HPDE6-E6E7 (cell line): Measurements from ENCODE around the gene RPAP2.
"Not testable (repeated sequence)": the region's sequence is repeated elsewhere in the genome, so short reads cannot be mapped to it uniquely, and the experiment has no call there.

Source experiments
- DNase-seq: peaks from one replicate; pipeline ENCODE4 v3.0.0; 2011; ENCODE audit warnings: missing footprints; ENCODE audit errors: extremely low spot score

Gene RPAP2

DNA sequence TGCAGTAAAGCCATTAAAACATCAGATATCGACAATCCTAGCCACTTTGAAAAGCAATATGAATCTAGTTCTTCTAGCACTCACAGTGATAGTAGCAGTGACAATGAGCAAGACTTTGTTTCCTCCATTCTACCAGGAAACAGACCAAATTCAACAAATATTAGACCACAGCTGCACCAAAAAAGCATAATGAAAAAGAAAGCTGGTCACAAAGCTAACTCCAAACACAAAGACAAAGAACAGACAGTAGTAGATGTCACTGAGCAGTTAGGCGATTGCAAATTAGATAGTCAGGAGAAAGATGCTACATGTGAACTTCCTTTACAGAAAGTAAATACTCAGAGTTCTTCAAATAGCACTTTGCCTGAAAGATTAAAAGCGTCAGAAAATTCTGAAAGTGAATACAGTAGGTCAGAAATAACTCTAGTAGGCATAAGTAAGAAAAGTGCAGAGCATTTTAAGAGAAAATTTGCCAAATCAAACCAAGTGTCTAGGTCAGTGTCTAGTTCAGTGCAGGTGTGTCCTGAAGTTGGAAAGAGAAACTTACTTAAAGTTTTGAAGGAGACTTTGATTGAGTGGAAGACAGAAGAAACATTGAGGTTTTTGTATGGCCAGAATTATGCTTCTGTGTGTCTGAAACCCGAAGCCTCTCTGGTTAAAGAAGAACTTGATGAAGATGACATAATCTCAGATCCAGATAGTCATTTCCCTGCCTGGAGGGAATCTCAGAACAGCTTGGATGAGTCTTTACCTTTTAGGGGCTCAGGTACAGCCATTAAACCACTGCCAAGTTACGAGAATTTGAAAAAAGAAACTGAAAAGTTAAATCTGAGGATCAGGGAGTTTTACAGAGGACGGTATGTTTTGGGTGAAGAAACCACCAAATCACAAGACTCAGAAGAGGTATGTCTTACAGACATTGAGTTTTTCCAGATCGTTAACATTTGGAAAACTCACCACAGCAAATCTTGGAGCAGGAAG is 24.9 kb downstream of the RPAP2 start:
- no peak for DNase-seq

DNA sequence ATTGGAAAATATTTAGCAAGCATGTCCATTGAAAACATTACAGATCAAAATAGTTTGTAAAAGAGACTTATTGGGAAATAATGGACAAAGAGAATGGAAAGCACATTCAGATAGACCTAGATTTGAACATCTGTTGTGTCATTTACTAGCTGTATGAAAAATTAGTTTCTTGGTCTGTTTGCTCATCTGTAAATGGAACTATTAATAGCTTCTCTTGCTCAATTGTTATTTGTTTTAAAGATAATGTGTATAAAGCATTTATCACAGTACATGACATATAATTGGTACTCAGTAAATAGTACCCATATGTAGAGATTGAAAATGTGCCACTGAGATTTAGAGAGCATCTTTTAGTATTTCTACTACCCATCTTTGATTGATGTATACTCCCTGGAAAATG is 25.9 kb downstream of the RPAP2 start:
- no peak for DNase-seq

- DNase-seq = no peak
Observed at GRCh38 chr1:92326681-92327080, 27.8 kb downstream of the RPAP2 start.

- no peak for DNase-seq
Observed at GRCh38 chr1:92327794-92328193, 28.9 kb downstream of the RPAP2 start.

DNA sequence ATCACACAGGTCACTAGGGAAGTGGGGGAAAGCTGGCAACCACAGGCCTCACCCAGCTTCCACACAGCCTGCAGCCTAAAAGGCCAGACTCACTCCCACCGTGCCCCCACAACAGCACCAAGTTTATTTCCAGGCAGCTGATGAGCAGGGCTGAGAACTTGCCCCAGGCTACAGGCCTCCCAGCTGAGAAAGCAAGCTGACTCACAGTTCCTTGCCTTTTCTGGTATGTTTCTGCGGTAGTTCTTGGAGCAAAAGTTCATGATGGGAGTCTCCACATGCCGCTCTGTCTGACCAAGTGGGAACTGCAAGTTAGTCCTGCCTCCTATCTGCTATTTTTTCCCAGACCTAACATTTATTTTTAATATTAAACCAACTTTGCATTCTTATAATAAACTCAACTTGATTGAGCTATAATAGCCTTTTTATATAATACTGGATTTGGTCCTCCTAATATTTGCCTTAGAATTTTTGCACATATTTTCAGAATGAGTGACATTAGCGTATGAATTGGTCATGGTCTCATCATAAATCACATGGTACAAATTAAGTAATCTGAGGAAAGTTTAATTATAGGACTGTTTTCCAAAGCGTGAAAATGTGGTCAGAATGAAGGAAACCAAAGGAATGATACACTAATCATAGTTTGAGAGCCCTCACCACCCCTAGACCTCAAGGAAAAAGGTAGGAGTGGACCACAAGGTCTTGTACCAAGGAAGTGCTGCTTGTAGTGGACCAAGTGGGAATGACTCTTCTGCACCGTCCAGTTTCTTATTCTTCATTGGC is 30.7 kb downstream of the RPAP2 start:
- DNase-seq = peak; percentile 5

- DNase-seq = no peak
Observed at GRCh38 chr1:92333668-92334067, 34.8 kb downstream of the RPAP2 start.

GRCh38 chr1:92340154-92340553 is 41.3 kb downstream of the RPAP2 start:
- no peak for DNase-seq

DNA sequence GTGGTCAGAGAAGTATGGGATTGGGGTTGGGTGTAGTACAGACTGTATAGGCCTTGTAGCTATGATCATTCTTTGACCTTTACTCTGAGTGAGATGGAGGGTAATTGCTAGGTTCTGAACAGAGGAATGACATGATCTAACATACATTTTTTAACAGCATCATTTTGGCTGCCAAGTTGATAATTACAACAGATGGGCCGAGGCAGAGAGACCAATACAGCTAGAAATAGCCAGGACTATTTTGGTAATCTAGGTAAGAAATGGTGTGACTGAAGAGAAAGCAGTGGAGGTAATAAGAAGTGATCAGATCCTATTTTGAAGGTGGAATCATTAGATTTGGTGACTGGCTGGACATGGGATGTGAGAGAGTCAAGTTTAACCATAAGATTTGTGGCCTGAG is 43.5 kb downstream of the RPAP2 start:
- no peak for DNase-seq

- DNase-seq = no peak
Observed at GRCh38 chr1:92343061-92343460, 44.2 kb downstream of the RPAP2 start.

DNA sequence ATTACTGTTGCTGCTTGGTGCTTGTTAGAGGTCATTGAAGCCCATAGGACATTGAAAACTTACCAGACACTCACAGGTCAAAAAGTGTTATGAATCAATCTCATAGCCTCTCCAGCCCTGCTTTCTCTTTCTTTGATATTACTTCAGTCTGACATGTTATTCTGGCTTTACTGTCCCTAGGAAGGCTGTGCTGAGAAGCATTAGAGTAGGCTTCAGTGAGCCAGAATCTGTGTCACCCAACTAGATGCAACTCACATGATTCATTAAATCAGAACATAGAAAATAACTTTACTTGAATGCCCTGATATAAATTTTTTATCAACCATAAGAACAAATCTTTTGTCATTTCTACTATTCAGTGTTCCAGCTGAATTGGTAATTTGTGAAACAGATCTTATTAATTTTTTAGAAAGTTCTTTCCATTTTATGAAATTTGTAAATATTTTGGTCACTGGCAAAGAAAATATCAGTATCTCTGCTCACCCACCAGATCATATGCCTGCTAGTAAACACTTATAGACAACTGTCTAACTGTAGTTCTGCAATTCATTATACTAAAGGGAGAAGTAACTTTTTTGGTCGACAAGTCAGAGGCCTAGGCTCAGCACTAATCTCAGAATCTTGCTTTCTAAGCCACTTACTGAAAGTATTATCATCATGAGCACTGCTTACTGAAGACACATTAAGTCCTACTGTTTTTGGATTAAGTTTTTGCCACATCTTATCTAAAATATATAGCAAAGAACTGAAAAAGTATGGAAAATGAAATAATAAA is 48.2 kb downstream of the RPAP2 start:
- DNase-seq = no peak

- DNase-seq = no peak
Observed at GRCh38 chr1:92352856-92353255, 54.0 kb downstream of the RPAP2 start.

- DNase-seq = no peak
Observed at GRCh38 chr1:92354259-92354658, 55.4 kb downstream of the RPAP2 start.

DNA sequence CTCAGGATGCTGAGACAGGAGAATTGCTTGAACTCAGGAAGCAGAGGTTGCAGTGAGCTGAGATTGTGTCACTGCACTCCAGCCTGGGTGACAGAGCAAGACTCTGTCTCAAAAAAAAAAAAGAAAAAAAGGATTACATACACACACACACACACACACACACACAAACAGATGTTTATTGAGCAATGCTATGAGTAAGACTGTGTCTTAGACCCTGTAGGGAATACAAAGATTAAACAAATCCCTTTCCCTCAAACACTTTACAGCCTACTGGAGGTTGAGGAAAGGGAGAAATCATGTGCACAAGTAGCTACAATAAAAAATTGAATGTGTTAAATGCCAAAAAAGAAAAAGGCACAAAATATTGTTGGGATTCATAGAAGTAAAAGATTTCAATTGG is 58.1 kb downstream of the RPAP2 start:
- no peak for DNase-seq

- DNase-seq = not testable (repeated sequence)
Observed at GRCh38 chr1:92359382-92359781, 60.5 kb downstream of the RPAP2 start.

DNA sequence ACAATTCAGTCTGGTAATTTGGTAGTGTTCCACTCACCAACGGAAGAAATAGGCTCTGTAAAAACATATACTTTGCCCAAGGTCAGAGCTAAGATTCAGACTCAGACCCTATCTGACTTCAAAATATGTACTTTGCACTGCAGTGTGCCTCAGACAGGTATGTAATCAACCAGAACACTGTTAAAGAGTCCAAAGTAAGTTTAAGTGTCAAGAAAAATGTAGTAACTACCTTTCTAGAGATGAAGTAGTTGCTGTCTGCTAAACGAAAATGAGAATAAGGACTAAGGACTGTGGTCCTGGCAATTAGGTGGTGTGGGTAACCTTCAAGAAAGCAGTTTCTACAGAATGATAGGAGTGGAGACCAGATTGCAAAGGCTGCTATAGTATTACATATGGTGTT is 61.1 kb downstream of the RPAP2 start:
- no peak for DNase-seq

- no peak for DNase-seq
Observed at GRCh38 chr1:92362970-92363369, 64.1 kb downstream of the RPAP2 start.

GRCh38 chr1:92363401-92363800 is 64.5 kb downstream of the RPAP2 start:
- no peak for DNase-seq

GRCh38 chr1:92365378-92366039 is 66.7 kb downstream of the RPAP2 start:
- no peak for DNase-seq

DNA sequence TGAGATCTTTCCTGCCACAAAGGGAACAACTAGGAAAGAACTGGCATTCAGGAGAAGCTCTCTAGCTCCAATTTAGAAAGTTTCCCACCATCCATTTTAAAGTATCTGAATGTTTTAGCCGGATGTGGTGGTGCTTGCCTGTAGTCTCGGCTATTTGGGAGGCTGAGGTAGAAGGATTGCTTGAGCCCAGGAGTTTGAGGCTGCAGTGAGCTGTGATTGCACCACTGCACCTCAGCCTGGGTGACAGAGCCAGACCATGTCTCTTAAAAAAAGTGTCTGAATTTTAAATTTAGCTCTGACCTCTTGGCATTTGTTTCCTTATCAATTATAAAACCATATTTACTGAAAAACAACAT is 67.2 kb downstream of the RPAP2 start:
- no peak for DNase-seq

DNA sequence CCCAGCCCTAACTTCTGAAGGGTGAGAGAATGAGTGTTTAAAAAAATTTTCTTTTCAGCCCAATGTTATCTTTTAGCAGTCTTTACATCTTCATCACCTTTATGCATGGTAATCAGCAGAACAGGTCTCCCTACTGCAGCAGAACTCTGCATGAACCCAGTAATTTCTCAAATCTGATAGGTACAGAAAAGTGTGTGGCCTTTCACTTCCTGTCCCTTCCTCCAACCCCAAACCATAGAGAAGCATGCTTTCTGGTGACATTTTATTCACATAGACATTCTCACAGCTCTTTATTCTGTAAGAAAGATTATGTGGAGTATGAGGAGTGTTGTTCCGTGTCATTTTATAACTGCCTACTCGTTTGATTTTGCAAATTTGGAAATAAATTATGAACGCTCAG is 68.6 kb downstream of the RPAP2 start:
- no peak for DNase-seq

GRCh38 chr1:92372164-92372563 is 73.3 kb downstream of the RPAP2 start:
- DNase-seq = no peak

- no peak for DNase-seq
Observed at GRCh38 chr1:92374223-92374622, 75.4 kb downstream of the RPAP2 start.
